ENCODE measurements around the gene EIF5.

EIF5 gene

DNA sequence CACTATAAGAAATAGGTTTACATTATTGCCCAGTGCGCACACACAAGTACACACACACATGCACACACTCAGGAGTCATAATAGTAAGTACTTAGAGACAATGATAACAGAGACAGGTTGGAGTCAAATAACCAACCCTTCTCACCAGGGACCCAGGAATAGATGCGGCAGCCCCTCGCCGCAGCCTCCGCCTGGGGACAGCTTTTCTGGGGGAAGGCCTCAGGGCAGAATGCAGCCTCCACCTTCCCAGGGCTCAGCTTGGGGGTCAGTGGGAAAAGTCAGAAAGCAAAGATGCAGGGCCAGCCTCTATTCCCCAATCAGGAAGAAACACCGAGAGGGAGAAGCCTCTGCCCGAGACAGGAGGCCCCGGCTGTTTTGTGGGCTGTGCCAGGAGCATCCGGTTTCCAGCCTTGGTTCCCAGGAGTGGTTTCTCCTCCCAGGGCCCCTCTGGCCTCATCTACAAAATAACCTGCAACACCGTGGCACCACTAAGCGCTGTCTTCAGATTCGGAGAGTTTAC is 23.4 kb upstream of the EIF5 start:
- no peak for DNase-seq (ENCODE audit: low read depth)

DNA sequence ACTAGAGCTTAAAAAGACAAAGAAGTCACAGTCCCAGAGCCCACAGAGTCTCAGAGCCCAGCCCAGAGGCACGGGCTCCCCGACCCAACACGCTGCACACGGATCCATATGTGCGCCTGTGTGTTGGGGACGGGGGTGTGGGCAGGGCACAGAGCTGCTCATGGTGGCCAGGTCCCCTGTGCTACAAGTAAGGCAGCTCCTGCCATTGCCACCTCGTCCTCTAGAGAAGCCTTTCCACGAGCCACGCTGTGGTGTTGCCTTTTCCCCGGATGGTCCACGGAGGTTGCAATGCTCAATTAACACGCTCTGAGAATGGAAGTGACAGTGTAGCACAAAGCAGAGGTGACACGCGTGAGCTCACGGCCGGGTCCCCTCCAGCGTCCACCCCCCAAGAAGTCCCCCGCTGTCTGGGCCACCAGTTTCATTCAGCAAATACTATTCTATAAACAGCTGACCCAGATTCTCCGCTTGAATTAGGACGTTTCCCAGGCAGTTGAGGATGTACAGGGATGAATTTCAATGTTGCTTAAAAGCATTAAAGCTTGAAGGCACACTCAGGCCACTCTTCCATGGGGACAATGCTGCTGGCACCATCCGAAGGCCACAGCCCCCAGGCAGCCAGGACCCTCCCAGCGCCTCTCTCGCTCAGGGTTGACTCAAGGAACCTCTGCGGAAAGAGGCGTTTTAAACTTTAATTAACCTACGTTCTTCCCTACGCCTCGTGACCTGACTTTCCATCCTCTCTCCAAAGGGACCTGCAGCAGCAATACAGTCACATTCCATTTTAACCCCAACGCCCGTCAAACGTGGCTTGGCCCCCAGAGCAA is 22.7 kb upstream of the EIF5 start:
- DNase-seq (ENCODE audit: low read depth) = no peak

GRCh38 chr14:103312006-103312635 is 21.9 kb upstream of the EIF5 start:
- DNase-seq (ENCODE audit: low read depth) = no peak

GRCh38 chr14:103313704-103314103 is 20.3 kb upstream of the EIF5 start:
- DNase-seq (ENCODE audit: low read depth) = no peak

DNA sequence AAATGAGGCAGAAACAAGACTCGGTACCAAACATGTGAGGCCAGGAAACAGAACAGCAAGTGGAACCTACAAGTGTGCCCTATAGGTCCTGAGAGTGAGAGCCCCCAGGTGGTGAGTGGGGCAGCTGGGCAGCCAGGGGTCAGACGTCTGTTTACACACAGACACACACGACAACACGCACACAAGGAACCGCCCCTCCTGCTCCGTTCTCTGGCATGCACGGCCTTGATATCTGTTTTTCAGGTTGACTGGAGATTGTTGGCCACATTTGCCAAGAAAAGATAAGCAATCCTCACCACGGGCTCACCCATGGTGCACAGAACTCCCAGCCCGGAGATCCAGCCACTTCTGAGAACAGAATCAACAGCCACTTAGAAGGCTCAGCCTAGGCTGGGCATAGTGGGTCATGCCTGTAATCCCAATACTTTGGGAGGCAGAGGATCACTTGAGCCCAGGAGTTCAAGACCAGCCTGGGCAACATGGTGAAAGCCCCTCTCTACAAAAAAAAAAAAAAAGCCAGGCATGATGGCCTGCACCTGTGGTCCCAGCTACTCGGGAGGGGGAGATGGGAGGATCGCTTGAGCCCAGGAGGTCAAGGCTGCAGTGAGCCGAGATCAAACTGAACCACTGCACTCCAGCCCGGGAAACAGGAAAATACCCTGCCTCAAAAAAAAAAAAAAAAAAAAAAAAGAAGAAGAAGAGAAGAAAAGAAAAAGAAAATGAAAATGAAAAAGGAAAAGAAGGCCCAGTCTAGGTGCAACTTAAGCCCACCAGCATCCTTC is 19.4 kb upstream of the EIF5 start:
- no peak for DNase-seq (ENCODE audit: low read depth)

GRCh38 chr14:103315351-103315911 is 18.6 kb upstream of the EIF5 start:
- DNase-seq (ENCODE audit: low read depth) = no peak

GRCh38 chr14:103315941-103316340 is 18.1 kb upstream of the EIF5 start:
- DNase-seq (ENCODE audit: low read depth) = no peak

- DNase-seq (ENCODE audit: low read depth) = no peak
Measured at GRCh38 chr14:103316721-103317121, 17.3 kb upstream of the EIF5 start.

- no peak for DNase-seq (ENCODE audit: low read depth)
Measured at GRCh38 chr14:103317251-103317650, 16.8 kb upstream of the EIF5 start.

DNA sequence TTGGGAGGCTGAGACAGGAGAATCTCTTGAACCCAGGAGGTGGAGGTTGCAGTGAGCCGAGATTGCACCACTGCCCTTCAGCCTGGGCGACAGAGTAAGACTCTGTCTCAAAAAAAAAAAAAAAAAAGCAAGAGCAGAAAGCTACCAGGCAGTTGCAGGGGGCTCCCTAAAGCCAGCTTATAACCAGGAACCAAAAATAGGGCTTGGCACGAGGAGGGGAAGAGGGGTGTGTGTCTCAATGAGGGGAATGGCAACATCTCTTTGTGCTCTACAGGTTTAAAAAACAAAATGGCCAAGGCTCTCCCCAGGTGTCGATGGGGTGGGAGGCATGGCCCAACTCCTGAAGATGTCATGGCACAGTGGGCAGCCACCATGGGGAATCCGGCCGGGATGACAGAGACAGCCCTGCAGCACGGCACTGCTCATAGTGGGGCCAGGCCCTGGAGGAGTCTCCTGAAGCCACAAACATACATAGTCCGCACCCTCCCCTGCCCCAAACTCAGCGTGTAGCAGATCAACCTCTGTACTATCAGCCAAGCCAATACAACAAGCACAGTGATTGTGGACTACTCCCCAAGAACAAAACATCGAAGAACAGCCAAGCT is 16.0 kb upstream of the EIF5 start:
- DNase-seq (ENCODE audit: low read depth) = no peak

- DNase-seq (ENCODE audit: low read depth) = no peak
Measured at GRCh38 chr14:103318750-103319419, 15.2 kb upstream of the EIF5 start.

DNA sequence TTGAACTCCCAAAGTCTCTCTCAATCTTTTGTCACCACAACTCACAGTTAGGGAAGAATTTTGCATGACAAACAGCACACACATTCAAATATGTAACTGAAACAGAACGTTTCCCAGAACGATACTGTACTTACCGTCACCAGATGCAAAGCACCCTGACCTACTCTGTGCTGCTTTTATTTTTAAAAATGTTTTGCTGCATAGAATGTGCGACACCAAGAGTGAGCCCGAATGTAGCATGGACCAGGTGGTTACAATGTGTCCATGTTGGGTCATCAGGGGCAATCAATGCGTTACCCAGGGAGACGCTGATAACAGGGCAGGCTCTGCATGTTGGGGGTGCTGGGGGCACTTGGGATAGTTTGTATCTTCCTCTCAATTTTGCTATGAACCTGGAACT is 14.6 kb upstream of the EIF5 start:
- DNase-seq (ENCODE audit: low read depth) = no peak

- no peak for DNase-seq (ENCODE audit: low read depth)
Measured at GRCh38 chr14:103326078-103326477, 8.0 kb upstream of the EIF5 start.

DNA sequence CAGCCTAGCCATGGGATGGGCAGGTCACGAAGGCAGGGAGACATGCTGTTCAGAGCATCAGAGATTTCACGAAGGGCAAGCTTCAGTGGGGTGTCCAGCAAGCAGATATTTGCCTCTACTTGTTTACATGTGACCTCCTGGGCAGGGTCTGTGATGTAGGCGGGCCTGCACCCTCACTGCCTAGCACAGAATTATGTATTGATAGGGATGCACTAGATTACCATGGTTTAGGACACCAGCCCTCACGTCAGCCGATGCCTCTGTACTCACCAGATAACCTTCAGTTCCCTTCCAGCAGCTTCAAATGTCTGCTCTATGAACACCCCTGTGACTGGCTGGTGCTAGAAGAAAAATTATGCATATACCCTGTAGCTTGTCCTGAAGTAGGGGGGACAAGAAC is 5.1 kb upstream of the EIF5 start:
- no peak for DNase-seq (ENCODE audit: low read depth)

DNA sequence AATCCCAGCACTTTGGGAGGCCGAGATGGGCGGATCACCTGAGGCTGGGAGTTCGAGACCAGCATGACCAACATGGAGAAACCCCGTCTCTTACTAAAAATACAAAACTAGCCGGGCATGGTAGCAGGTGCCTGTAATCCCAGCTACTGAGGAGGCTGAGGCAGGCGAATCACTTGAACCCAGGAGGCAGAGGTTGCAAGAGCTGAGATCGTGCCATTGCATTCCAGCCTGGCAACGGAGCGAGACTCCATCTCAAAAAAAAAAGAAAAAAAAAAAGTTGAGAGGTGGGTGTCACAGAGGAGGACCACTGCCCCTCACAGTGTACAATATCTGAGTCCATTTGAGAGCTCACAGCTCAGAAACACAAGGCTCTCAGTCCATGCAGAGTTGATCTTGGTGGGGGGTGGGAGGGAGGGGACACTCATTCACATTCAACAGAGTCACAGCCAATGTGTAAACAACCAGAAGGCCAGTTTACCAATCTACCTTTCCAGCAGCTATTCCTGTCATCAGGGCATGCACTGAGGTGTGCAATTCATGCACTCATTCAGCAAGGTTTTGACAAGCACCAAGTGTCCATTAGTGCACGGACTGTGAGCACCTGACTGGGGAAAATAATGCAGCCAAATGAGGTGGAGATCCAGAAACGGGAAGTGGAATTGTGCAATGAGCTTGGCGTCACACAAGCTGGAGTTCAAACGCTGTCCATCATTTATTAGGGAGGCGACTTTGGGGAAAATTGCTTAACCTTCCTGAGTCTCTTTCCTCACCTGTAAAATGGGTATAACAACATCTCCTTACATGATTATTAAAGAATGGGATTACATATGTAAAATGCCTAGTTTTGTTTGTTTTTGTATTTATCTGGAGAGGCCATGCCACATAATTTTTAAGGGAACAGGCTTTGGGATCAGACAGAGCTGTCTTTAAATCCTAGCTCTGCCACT is 4.4 kb upstream of the EIF5 start:
- DNase-seq (ENCODE audit: low read depth) = no peak

GRCh38 chr14:103330536-103330935 is 3.5 kb upstream of the EIF5 start:
- DNase-seq (ENCODE audit: low read depth) = no peak

- no peak for DNase-seq (ENCODE audit: low read depth)
Measured at GRCh38 chr14:103332143-103332919, 1.7 kb upstream of the EIF5 start.

DNA sequence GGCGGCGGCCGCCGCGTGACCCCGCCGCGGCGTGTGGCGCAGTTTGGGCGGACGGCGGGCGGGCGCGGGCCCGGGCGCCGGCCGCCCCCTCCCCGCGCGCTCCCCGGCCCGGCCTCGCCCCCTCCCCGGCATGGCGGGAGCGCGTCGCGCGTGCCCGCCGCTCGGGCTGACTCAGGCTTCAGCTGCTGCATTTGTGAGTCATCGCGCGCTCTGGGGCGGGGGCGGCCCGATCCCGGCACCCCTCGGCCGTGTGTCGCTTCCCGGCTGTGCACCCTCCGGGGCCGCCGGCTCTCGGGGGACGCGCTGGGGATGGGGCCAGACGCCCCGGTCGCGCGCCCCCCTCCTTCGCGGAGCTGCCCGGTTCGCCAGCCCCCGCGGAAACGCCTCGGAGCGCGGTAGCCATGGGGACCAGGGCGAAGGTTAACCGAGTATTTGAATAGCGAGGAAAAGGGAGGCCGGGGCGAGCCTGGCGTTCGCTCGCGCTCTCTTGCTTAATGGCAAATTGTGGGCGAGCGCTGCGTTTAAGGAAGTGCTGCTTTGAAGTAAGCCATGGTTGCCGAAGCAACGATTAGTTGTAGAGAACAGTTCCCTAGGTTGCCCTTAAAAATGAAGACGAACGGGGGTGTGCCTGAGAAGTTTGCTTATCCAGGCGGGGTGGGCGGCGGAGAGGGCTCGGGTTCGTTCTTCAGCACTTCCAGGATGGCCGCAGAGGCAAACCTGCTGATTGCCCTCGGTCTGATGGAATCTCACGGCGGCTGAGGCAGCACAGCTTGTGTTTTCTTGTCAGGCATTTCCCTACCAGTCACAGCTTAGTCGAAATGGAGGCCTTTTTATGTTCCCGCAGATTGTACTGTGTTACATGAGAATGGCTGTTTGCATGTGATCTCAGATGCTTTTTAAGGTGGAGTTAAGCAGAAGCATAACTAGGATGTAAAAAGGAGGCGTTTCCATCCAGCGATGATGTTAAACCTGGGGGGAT is 896 bp downstream of the EIF5 start:
- DNase-seq (ENCODE audit: low read depth) = peak; percentile 58
